ENCODE results near the gene MBNL2.

The MBNL2 gene

GRCh38 chr13:97253581-97254293, 31.6 kb downstream of the MBNL2 start:
- DNase-seq (ENCODE audit: low spot score): no peak

GRCh38 chr13:97254816-97255215, 32.7 kb downstream of the MBNL2 start:
- no peak for DNase-seq (ENCODE audit: low spot score)

GRCh38 chr13:97255515-97256021, 33.4 kb downstream of the MBNL2 start:
- DNase-seq (ENCODE audit: low spot score): no peak

GRCh38 chr13:97256343-97256783, 34.2 kb downstream of the MBNL2 start:
- DNase-seq (ENCODE audit: low spot score): peak; percentile 72

GRCh38 chr13:97257228-97257755, 35.2 kb downstream of the MBNL2 start:
- DNase-seq (ENCODE audit: low spot score): no peak

- DNase-seq (ENCODE audit: low spot score): peak; percentile 94
These were observed 36.0 kb downstream of the MBNL2 start for GRCh38 chr13:97257800-97258799.

GRCh38 chr13:97258801-97259200, 36.7 kb downstream of the MBNL2 start:
- DNase-seq (ENCODE audit: low spot score): no peak

GRCh38 chr13:97259410-97259797, 37.3 kb downstream of the MBNL2 start:
- DNase-seq (ENCODE audit: low spot score): no peak

GRCh38 chr13:97259798-97260714, 37.9 kb downstream of the MBNL2 start:
- DNase-seq (ENCODE audit: low spot score): peak; percentile 83

GRCh38 chr13:97261254-97262005, 39.3 kb downstream of the MBNL2 start:
- DNase-seq (ENCODE audit: low spot score): no peak

GRCh38 chr13:97262058-97262457, 39.9 kb downstream of the MBNL2 start:
- DNase-seq (ENCODE audit: low spot score): no peak

- no peak for DNase-seq (ENCODE audit: low spot score)
These were observed 41.0 kb downstream of the MBNL2 start for GRCh38 chr13:97263160-97263559.

- DNase-seq (ENCODE audit: low spot score): no peak
These were observed 42.5 kb downstream of the MBNL2 start for GRCh38 chr13:97264663-97265062.

GRCh38 chr13:97266332-97266731, 44.2 kb downstream of the MBNL2 start:
- no peak for DNase-seq (ENCODE audit: low spot score)

- no peak for DNase-seq (ENCODE audit: low spot score)
These were observed 44.8 kb downstream of the MBNL2 start for GRCh38 chr13:97266772-97267417.

- no peak for DNase-seq (ENCODE audit: low spot score)
These were observed 45.4 kb downstream of the MBNL2 start for GRCh38 chr13:97267418-97268059.

GRCh38 chr13:97268772-97269171, 46.6 kb downstream of the MBNL2 start:
- DNase-seq (ENCODE audit: low spot score): no peak

GRCh38 chr13:97269603-97270002, 47.5 kb downstream of the MBNL2 start:
- DNase-seq (ENCODE audit: low spot score): no peak

- DNase-seq (ENCODE audit: low spot score): no peak
These were observed 50.4 kb downstream of the MBNL2 start for GRCh38 chr13:97272526-97272925.

All from kidney capillary endothelial cell (primary cell).